ENCODE results near the gene PLPP6.

DNA sequence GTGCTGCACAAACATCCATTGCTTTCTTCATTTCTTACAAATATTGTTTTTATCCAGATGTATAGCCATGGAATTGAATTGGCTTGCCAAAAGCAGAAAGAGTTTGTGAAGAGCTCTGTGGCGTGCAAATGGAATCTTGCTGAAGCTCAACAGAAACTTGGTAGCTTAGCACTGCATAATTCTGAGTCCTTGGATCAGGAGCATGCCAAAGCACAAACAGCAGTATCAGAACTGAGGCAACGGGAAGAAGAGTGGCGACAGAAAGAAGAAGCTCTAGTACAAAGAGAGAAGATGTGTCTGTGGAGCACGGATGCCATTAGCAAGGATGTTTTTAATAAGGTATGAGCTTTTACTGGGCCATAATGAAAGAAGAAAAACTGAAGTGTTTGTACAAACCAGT lies 22.7 kb downstream of the PLPP6 start:
- TF ChIP-seq EZH2 (IDR thresholded peaks at IDR 0.05; ENCODE audit: borderline replicate concordance, low read length): no peak
- TF ChIP-seq, protein P1, sequence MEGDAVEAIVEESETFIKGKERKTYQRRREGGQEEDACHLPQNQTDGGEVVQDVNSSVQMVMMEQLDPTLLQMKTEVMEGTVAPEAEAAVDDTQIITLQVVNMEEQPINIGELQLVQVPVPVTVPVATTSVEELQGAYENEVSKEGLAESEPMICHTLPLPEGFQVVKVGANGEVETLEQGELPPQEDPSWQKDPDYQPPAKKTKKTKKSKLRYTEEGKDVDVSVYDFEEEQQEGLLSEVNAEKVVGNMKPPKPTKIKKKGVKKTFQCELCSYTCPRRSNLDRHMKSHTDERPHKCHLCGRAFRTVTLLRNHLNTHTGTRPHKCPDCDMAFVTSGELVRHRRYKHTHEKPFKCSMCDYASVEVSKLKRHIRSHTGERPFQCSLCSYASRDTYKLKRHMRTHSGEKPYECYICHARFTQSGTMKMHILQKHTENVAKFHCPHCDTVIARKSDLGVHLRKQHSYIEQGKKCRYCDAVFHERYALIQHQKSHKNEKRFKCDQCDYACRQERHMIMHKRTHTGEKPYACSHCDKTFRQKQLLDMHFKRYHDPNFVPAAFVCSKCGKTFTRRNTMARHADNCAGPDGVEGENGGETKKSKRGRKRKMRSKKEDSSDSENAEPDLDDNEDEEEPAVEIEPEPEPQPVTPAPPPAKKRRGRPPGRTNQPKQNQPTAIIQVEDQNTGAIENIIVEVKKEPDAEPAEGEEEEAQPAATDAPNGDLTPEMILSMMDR (conservative IDR thresholded peaks at IDR 0.05 in 1 of 2, IDR thresholded peaks at IDR 0.05 in 1 of 2; ENCODE audit: extremely low read depth in 1 of 2, insufficient read depth in 1 of 2, low read depth in 1 of 2, low read length in 2 of 2): no peak
